ENCODE data around the gene NPDC1.
A peak's percentile ranks its signal among the peaks of the same experiment; 100 is the strongest.

The NPDC1 gene

GRCh38 chr9:137011907-137012675, 33.9 kb downstream of the NPDC1 start:
- H3K27ac ChIP-seq: no peak overlapping the region
- ChIA-PET CTCF (interaction anchor here (1.5 to 1.8 kb wide), 2 partner anchors 17 to 23 kb away, joined by 4 to 8 read pairs; no protein-coding TSS in a partner anchor), POLR2A (ENCODE audit: low non-redundant PET) (no interaction called here)
- no peak for DNase-seq (ENCODE audit: low spot score)
- no peak for TF ChIP-seq CTCF (conservative IDR thresholded peaks at IDR 0.05; ENCODE audit: low read depth)

- no peak for TF ChIP-seq CTCF (conservative IDR thresholded peaks at IDR 0.05; ENCODE audit: low read depth)
Measured at GRCh38 chr9:137011156-137011555, 34.8 kb downstream of the NPDC1 start.

GRCh38 chr9:137009938-137010732, 35.8 kb downstream of the NPDC1 start:
- no peak for TF ChIP-seq CTCF (conservative IDR thresholded peaks at IDR 0.05; ENCODE audit: low read depth)
- ChIA-PET CTCF (interaction anchor here (0.7 to 0.9 kb wide), 2 partner anchors 19 to 25 kb away, joined by 3 read pairs; no protein-coding TSS in a partner anchor), POLR2A (ENCODE audit: low non-redundant PET) (no interaction called here)
- DNase-seq (ENCODE audit: low spot score): no peak
- no peak overlapping the region for H3K27ac ChIP-seq

More at GRCh38 chr9:137011156-137011555, 34.8 kb downstream of the NPDC1 start:
- H3K27ac ChIP-seq: no peak overlapping the region
- ChIA-PET CTCF (interaction anchor here (1.5 to 1.8 kb wide), 2 partner anchors 18 to 24 kb away, joined by 4 to 8 read pairs; no protein-coding TSS in a partner anchor), POLR2A (ENCODE audit: low non-redundant PET) (no interaction called here)
- no peak for DNase-seq (ENCODE audit: low spot score)

- no peak for DNase-seq (ENCODE audit: low spot score)
- no peak overlapping the region for H3K27ac ChIP-seq
- no peak for TF ChIP-seq CTCF (conservative IDR thresholded peaks at IDR 0.05; ENCODE audit: low read depth)
- ChIA-PET POLR2A (ENCODE audit: low non-redundant PET) (no interaction called here), CTCF (interaction anchor here (0.9 kb wide), 1 partner anchor 20 kb away, joined by 3 read pairs; no protein-coding TSS in a partner anchor)
Measured at GRCh38 chr9:137009217-137009616, 36.8 kb downstream of the NPDC1 start.

- CTCF ChIA-PET: interaction anchor here (1.0 to 1.9 kb wide), 2 partner anchors 21 to 56 kb away, joined by 5 to 6 read pairs; no protein-coding TSS in a partner anchor
- DNase-seq (ENCODE audit: low spot score): no peak
- no peak for TF ChIP-seq CTCF (conservative IDR thresholded peaks at IDR 0.05; ENCODE audit: low read depth)
- POLR2A ChIA-PET (ENCODE audit: low non-redundant PET): no interaction called here
- H3K27ac ChIP-seq: no peak overlapping the region
Measured at GRCh38 chr9:137008312-137008711, 37.7 kb downstream of the NPDC1 start.

GRCh38 chr9:137007816-137008270, 38.1 kb downstream of the NPDC1 start:
- ChIA-PET CTCF (interaction anchor here (0.5 to 1.9 kb wide), 4 partner anchors 18 to 56 kb away, joined by 3 to 6 read pairs (median 6); partner anchors contain the start of gene NPDC1), POLR2A (ENCODE audit: low non-redundant PET) (no interaction called here)
- TF ChIP-seq CTCF (conservative IDR thresholded peaks at IDR 0.05; ENCODE audit: low read depth): no peak
- peak overlapping the region; percentile 2; the same call in 1 of the 2 replicates for H3K27ac ChIP-seq
- DNase-seq (ENCODE audit: low spot score): no peak
